ENCODE results near the gene WDR36.
A peak's percentile ranks its signal among the peaks of the same experiment; 100 is the strongest.

WDR36 gene

DNA sequence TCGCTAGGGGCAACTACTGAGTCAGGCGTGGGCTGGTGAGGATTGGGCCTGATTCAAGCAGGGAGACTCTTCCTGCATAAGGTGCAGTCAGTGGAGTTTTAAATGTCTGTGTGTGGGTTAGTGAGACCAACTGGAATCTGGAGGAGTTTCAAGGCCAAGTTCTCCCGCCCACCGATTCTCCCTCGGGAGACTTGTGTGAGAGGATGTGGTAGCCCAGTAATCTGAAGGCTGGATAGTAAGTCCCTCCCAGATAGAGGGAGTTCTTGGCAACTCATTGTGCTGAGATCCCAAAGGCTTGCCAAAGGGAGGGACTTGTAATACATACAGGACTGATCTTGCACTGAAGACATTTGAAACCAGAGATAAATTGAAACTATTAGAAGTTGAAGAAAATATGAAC is 51.8 kb downstream of the WDR36 start:
- peak overlapping the region in 1 of 2 experiments; percentile 65 for H3K4me3 ChIP-seq (ENCODE audit: insufficient read depth in 1 of 2, low read depth in 1 of 2, low read length in 2 of 2)
- H3K18ac ChIP-seq (ENCODE audit: low read depth in 1 of 2, low read length in 2 of 2): no peak overlapping the region
- 92% methylated on average over 5 of the region's 5 CpGs for WGBS
- no peak overlapping the region for H3K23ac ChIP-seq (ENCODE audit: low read length in 2 of 2)
- no peak overlapping the region for H2BK120ac ChIP-seq (ENCODE audit: low read depth, low read length)
- no peaks in the 10 kb centered on the region for H3K27me3 ChIP-seq (ENCODE audit: control insufficient read depth in 1 of 2, insufficient read depth in 1 of 2, low read length in 2 of 2)
- H2BK12ac ChIP-seq (ENCODE audit: low read length in 2 of 2): no peak overlapping the region
- peak overlapping the region; percentile 42 for H2AFZ ChIP-seq (ENCODE audit: low read depth, low read length)
- no peak overlapping the region for H3K27ac ChIP-seq (ENCODE audit: low read length, poor library complexity, severe bottlenecking)
- no peak overlapping the region for H4K8ac ChIP-seq (ENCODE audit: low read length)
- no peak overlapping the region for H2AK5ac ChIP-seq (ENCODE audit: low read length, severe bottlenecking)
- no peaks in the 10 kb centered on the region for H3K9me3 ChIP-seq (ENCODE audit: control insufficient read depth, low read length)
- no peak overlapping the region for H3K14ac ChIP-seq (ENCODE audit: low read length in 2 of 2)
- no peaks in the 10 kb centered on the region for H3K4me1 ChIP-seq (ENCODE audit: control insufficient read depth, insufficient read depth, low read depth, low read length)
- peak; percentile 3 for DNase-seq
- H3K4me2 ChIP-seq (ENCODE audit: low read length, poor library complexity, severe bottlenecking): no peak overlapping the region
- no peak overlapping the region for H4K91ac ChIP-seq (ENCODE audit: low read length)
- H3K79me1 ChIP-seq (replicated peaks; ENCODE audit: low read length, poor library complexity, severe bottlenecking): no peaks in the 10 kb centered on the region
- no peak overlapping the region for H2BK5ac ChIP-seq (ENCODE audit: low read depth, low read length, poor library complexity, severe bottlenecking)
- no peak overlapping the region for H3K4ac ChIP-seq (ENCODE audit: low read depth in 1 of 2, low read length in 2 of 2)
- peak overlapping the region; percentile 77 for H3K9ac ChIP-seq (ENCODE audit: low read length)
- no peaks in the 10 kb centered on the region for H3K36me3 ChIP-seq (ENCODE audit: control insufficient read depth in 1 of 2, insufficient read depth in 2 of 2, low read depth in 1 of 2, low read length in 2 of 2)
- H2BK15ac ChIP-seq (ENCODE audit: low read depth, poor library complexity, severe bottlenecking): no peak overlapping the region

DNA sequence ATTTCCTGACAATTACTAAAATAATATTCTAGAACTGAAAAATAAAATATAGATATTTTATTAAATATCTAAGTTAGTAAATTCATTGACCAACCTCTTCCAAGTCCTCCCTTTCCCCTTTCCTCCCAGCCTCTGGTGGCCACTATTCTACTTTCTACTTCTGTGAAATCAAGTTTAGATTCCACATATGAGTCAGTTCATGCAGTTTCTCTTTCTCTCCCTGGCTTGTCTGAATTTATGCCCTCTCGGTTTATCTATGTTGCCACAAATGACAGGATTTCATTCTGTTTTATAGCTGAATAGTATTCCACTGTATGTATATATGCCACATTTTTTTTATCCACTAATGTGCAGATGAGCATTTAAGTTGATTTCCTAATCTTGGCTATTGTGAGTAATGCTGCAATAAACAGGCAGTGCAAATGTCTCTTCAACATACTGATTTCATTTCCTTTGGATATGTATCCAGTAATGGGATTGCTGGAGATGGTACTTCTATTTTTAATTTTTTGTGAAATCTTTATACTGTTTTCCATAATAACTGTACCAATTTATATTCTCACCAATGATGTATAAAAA is 52.3 kb downstream of the WDR36 start:
- DNase-seq: peak; percentile 10
- Histone ChIP-seq H3K23ac (ENCODE audit: low read length in 2 of 2) (no peak overlapping the region), H2AK5ac (ENCODE audit: low read length, severe bottlenecking) (no peak overlapping the region), H2BK15ac (ENCODE audit: low read depth, poor library complexity, severe bottlenecking) (no peak overlapping the region), H2BK12ac (ENCODE audit: low read length in 2 of 2) (no peak overlapping the region), H3K14ac (ENCODE audit: low read length in 2 of 2) (no peak overlapping the region), H3K4ac (ENCODE audit: low read depth in 1 of 2, low read length in 2 of 2) (no peak overlapping the region), H3K4me1 (ENCODE audit: control insufficient read depth, insufficient read depth, low read depth, low read length) (no peaks in the 10 kb centered on the region), H4K91ac (ENCODE audit: low read length) (no peak overlapping the region), H2BK5ac (ENCODE audit: low read depth, low read length, poor library complexity, severe bottlenecking) (no peak overlapping the region), H3K9ac (ENCODE audit: low read length) (peak overlapping the region; percentile 77), H2AFZ (ENCODE audit: low read depth, low read length) (no peak overlapping the region), H3K9me3 (ENCODE audit: control insufficient read depth, low read length) (no peaks in the 10 kb centered on the region), H4K8ac (ENCODE audit: low read length) (no peak overlapping the region), H3K18ac (ENCODE audit: low read depth in 1 of 2, low read length in 2 of 2) (no peak overlapping the region), H3K4me3 (ENCODE audit: insufficient read depth in 1 of 2, low read depth in 1 of 2, low read length in 2 of 2) (peak overlapping the region in 1 of 2 experiments; percentile 65), H3K36me3 (ENCODE audit: control insufficient read depth in 1 of 2, insufficient read depth in 2 of 2, low read depth in 1 of 2, low read length in 2 of 2) (no peaks in the 10 kb centered on the region), H3K4me2 (ENCODE audit: low read length, poor library complexity, severe bottlenecking) (no peak overlapping the region), H3K79me1 (replicated peaks; ENCODE audit: low read length, poor library complexity, severe bottlenecking) (no peaks in the 10 kb centered on the region), H3K27ac (ENCODE audit: low read length, poor library complexity, severe bottlenecking) (no peak overlapping the region), H3K27me3 (ENCODE audit: control insufficient read depth in 1 of 2, insufficient read depth in 1 of 2, low read length in 2 of 2) (no peaks in the 10 kb centered on the region), H2BK120ac (ENCODE audit: low read depth, low read length) (no peak overlapping the region)
- no CpG with 5 or more reads among the region's 1 CpG for whole genome bisulfite sequencing

DNA sequence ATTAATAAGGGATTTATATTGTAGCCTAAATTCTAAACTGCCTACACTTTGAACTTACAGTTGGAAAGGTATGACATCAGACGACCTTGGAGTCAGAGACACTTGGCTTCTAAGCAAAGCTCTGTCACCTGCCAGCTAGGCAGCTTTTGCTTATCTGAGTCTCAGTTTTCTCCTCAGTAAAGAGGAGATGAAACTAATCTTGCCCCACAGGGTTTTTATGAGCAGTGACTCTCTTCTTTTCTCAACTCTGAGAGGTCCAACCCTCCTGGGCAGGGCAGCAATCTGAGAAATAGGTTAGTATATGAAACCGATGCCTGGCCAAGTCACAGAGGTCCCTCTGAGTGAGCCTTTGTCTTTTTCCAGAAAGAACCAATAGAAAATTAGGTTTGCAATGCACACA is 53.9 kb downstream of the WDR36 start:
- no peak overlapping the region for H3K14ac ChIP-seq (ENCODE audit: low read length in 2 of 2)
- no peaks in the 10 kb centered on the region for H3K27me3 ChIP-seq (ENCODE audit: control insufficient read depth in 1 of 2, insufficient read depth in 1 of 2, low read length in 2 of 2)
- H2BK120ac ChIP-seq (ENCODE audit: low read depth, low read length): no peak overlapping the region
- H2BK12ac ChIP-seq (ENCODE audit: low read length in 2 of 2): no peak overlapping the region
- H3K4me3 ChIP-seq (ENCODE audit: insufficient read depth in 1 of 2, low read depth in 1 of 2, low read length in 2 of 2): no peak overlapping the region
- H3K79me1 ChIP-seq (replicated peaks; ENCODE audit: low read length, poor library complexity, severe bottlenecking): no peaks in the 10 kb centered on the region
- no peak overlapping the region for H2AFZ ChIP-seq (ENCODE audit: low read depth, low read length)
- H3K4ac ChIP-seq (ENCODE audit: low read depth in 1 of 2, low read length in 2 of 2): no peak overlapping the region
- H3K18ac ChIP-seq (ENCODE audit: low read depth in 1 of 2, low read length in 2 of 2): no peak overlapping the region
- no peak for DNase-seq
- no peak overlapping the region for H3K27ac ChIP-seq (ENCODE audit: low read length, poor library complexity, severe bottlenecking)
- H4K91ac ChIP-seq (ENCODE audit: low read length): no peak overlapping the region
- H2AK5ac ChIP-seq (ENCODE audit: low read length, severe bottlenecking): no peak overlapping the region
- no peak overlapping the region for H2BK15ac ChIP-seq (ENCODE audit: low read depth, poor library complexity, severe bottlenecking)
- H3K23ac ChIP-seq (ENCODE audit: low read length in 2 of 2): no peak overlapping the region
- no peak overlapping the region for H3K9ac ChIP-seq (ENCODE audit: low read length)
- no peaks in the 10 kb centered on the region for H3K4me1 ChIP-seq (ENCODE audit: control insufficient read depth, insufficient read depth, low read depth, low read length)
- H2BK5ac ChIP-seq (ENCODE audit: low read depth, low read length, poor library complexity, severe bottlenecking): no peak overlapping the region
- no peaks in the 10 kb centered on the region for H3K36me3 ChIP-seq (ENCODE audit: control insufficient read depth in 1 of 2, insufficient read depth in 2 of 2, low read depth in 1 of 2, low read length in 2 of 2)
- H3K9me3 ChIP-seq (ENCODE audit: control insufficient read depth, low read length): no peaks in the 10 kb centered on the region
- WGBS: 89% methylated on average over 2 of the region's 2 CpGs
- H3K4me2 ChIP-seq (ENCODE audit: low read length, poor library complexity, severe bottlenecking): no peak overlapping the region
- H4K8ac ChIP-seq (ENCODE audit: low read length): no peak overlapping the region

DNA sequence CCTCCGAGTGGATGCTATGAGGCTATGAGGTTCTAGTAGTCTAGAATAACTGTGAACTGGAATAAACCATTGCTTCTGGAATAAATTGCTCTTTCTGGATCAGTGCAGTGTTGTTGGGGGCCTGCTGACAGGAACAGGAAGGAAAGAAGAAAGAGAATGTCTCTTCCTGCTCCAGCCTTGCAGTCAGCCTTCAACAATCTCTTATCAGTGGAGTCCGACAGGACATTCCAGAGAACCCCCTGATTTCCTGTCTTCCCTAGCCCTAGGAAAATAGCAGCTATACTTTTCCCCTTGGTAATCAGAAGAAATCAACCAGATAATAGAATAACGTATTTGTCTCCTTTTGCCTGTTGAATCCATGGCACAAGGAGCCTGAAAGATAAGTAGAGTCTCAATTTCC is 55.4 kb downstream of the WDR36 start:
- H3K4me3 ChIP-seq (ENCODE audit: insufficient read depth in 1 of 2, low read depth in 1 of 2, low read length in 2 of 2): no peak overlapping the region
- no peaks in the 10 kb centered on the region for H3K4me1 ChIP-seq (ENCODE audit: control insufficient read depth, insufficient read depth, low read depth, low read length)
- H3K36me3 ChIP-seq (ENCODE audit: control insufficient read depth in 1 of 2, insufficient read depth in 2 of 2, low read depth in 1 of 2, low read length in 2 of 2): no peaks in the 10 kb centered on the region
- no peak for DNase-seq
- no peak overlapping the region for H3K18ac ChIP-seq (ENCODE audit: low read depth in 1 of 2, low read length in 2 of 2)
- no peak overlapping the region for H2BK12ac ChIP-seq (ENCODE audit: low read length in 2 of 2)
- no peak overlapping the region for H3K23ac ChIP-seq (ENCODE audit: low read length in 2 of 2)
- no peak overlapping the region for H3K4me2 ChIP-seq (ENCODE audit: low read length, poor library complexity, severe bottlenecking)
- no peak overlapping the region for H2BK5ac ChIP-seq (ENCODE audit: low read depth, low read length, poor library complexity, severe bottlenecking)
- no peak overlapping the region for H2BK120ac ChIP-seq (ENCODE audit: low read depth, low read length)
- H4K91ac ChIP-seq (ENCODE audit: low read length): no peak overlapping the region
- no peaks in the 10 kb centered on the region for H3K9me3 ChIP-seq (ENCODE audit: control insufficient read depth, low read length)
- H2AK5ac ChIP-seq (ENCODE audit: low read length, severe bottlenecking): no peak overlapping the region
- no peak overlapping the region for H4K8ac ChIP-seq (ENCODE audit: low read length)
- 75% methylated on average over 3 of the region's 3 CpGs for WGBS
- no peak overlapping the region for H3K27ac ChIP-seq (ENCODE audit: low read length, poor library complexity, severe bottlenecking)
- no peak overlapping the region for H2AFZ ChIP-seq (ENCODE audit: low read depth, low read length)
- H3K14ac ChIP-seq (ENCODE audit: low read length in 2 of 2): no peak overlapping the region
- no peak overlapping the region for H3K4ac ChIP-seq (ENCODE audit: low read depth in 1 of 2, low read length in 2 of 2)
- no peak overlapping the region for H2BK15ac ChIP-seq (ENCODE audit: low read depth, poor library complexity, severe bottlenecking)
- H3K9ac ChIP-seq (ENCODE audit: low read length): no peak overlapping the region
- H3K79me1 ChIP-seq (replicated peaks; ENCODE audit: low read length, poor library complexity, severe bottlenecking): no peaks in the 10 kb centered on the region
- no peaks in the 10 kb centered on the region for H3K27me3 ChIP-seq (ENCODE audit: control insufficient read depth in 1 of 2, insufficient read depth in 1 of 2, low read length in 2 of 2)
